HepG2 (cell line): Measurements from ENCODE around the gene ZNF749. TPM values are rescaled to one million over a fixed set of nuclear protein-coding genes. Genes with fewer than 3 reads are reported as not detected.

Source experiments
- ADNP ChIP-seq: sonication (generic); formaldehyde crosslinking; IDR thresholded peaks from 2 replicates; pipeline ENCODE4 v1.4.0; 2020; ENCODE audit warnings: missing genetic modification reagents
- ARID5B ChIP-seq: IDR thresholded peaks from 2 replicates; pipeline ENCODE4 v1.4.0; 2020; ENCODE audit warnings: mild to moderate bottlenecking, missing genetic modification reagents
- ATF1 ChIP-seq: IDR thresholded peaks from 2 replicates; pipeline ENCODE4 v1.6.1; 2016; ENCODE audit warnings: mild to moderate bottlenecking, control low read depth
- FOSL1 ChIP-seq: sonication (generic); formaldehyde crosslinking; IDR thresholded peaks from 2 replicates; pipeline ENCODE4 v1.9.0; 2021; ENCODE audit warnings: missing genetic modification reagents, borderline replicate concordance
- KMT2B ChIP-seq: IDR thresholded peaks from 2 replicates; pipeline ENCODE4 v1.6.1; 2016; ENCODE audit warnings: missing genetic modification reagents, missing compliant biosample characterization
- MAX ChIP-seq: IDR thresholded peaks from 2 replicates; pipeline ENCODE4 v1.6.1; 2012; ENCODE audit warnings: inconsistent platforms
- MYNN ChIP-seq: sonication (generic); formaldehyde crosslinking; IDR thresholded peaks from 2 replicates; pipeline ENCODE4 v1.4.0; 2020; ENCODE audit warnings: mild to moderate bottlenecking, low read depth, missing genetic modification reagents
- NFKBIZ ChIP-seq: IDR thresholded peaks from 2 replicates; pipeline ENCODE4 v1.6.1; 2018; ENCODE audit warnings: missing genetic modification reagents, missing compliant biosample characterization
- PHF5A ChIP-seq: IDR thresholded peaks from one replicate; pipeline ENCODE4 v1.6.1; 2018; ENCODE audit warnings: low read depth, missing genetic modification reagents; ENCODE audit not compliant: unreplicated experiment
- PITX1 ChIP-seq: sonication (generic); formaldehyde crosslinking; IDR thresholded peaks from 2 replicates; pipeline ENCODE4 v1.5.1; 2020; ENCODE audit warnings: mild to moderate bottlenecking, missing genetic modification reagents
- RNF219 ChIP-seq: sonication (generic); formaldehyde crosslinking; IDR thresholded peaks from 2 replicates; pipeline ENCODE4 v1.5.0; 2020; ENCODE audit warnings: mild to moderate bottlenecking, missing genetic modification reagents
- TBX2 ChIP-seq: sonication (generic); formaldehyde crosslinking; IDR thresholded peaks from 2 replicates; pipeline ENCODE4 v1.5.0; 2020; ENCODE audit warnings: missing genetic modification reagents, mild to moderate bottlenecking, borderline replicate concordance
- TEAD3 ChIP-seq: optimal IDR thresholded peaks from 2 replicates; pipeline ENCODE3; 2016; ENCODE audit warnings: borderline replicate concordance
- UBTF ChIP-seq: sonication (generic); formaldehyde crosslinking; IDR thresholded peaks from 2 replicates; pipeline ENCODE4 v1.4.0; 2020; ENCODE audit warnings: mild to moderate bottlenecking, missing genetic modification reagents
- YY1 ChIP-seq: IDR thresholded peaks from 2 replicates; pipeline ENCODE4 v1.6.1; 2011; ENCODE audit warnings: low read length, low read depth, moderate library complexity, mild to moderate bottlenecking; ENCODE audit not compliant: insufficient read depth, insufficient replicate concordance
- ZC3H13 ChIP-seq: sonication (generic); formaldehyde crosslinking; IDR thresholded peaks from 2 replicates; pipeline ENCODE4 v1.8.1; 2023; ENCODE audit warnings: mild to moderate bottlenecking, missing genetic modification reagents, moderate library complexity
- ZNF766 ChIP-seq: sonication (generic); formaldehyde crosslinking; IDR thresholded peaks from 2 replicates; pipeline ENCODE4 v1.5.0; 2020; ENCODE audit warnings: missing genetic modification reagents, borderline replicate concordance
- ZNF800 ChIP-seq: sonication (generic); formaldehyde crosslinking; IDR thresholded peaks from 2 replicates; pipeline ENCODE4 v1.4.0; 2020; ENCODE audit warnings: missing genetic modification reagents
- polyA plus RNA-seq, 8 experiments: library from polyadenylated mRNA; depleted of rRNA in 3 of 8; stranded (reverse) in 7 of 8; unstranded in 1 of 8; fragments of >200 nt; fragmentation: Illumina TruSeq in 4 of 8; extraction: Trizol in 4 of 8; gene quantifications; 2 replicates each; pipeline versions ENCODE4 v1.2.1 to v1.2.3, GENCODE V29; 2011 to 2016; ENCODE audit warnings: low read depth in 4 of 8, missing spikeins in 1 of 8, mixed read lengths in 1 of 8; ENCODE audit not compliant: insufficient read depth in 1 of 8
- total RNA-seq, 5 experiments: library from RNA; depleted of rRNA; stranded (reverse); fragments of >200 nt; fragmentation: Illumina TruSeq; extraction: Trizol; gene quantifications; 2 replicates each; pipeline ENCODE4 v1.2.3, GENCODE V29; 2016; ENCODE audit warnings: low read depth in 1 of 5

The ZNF749 gene
- total and polyA plus RNA-seq, 2 of the 13 experiments (the other 11 are each of a cell fraction or from before 2014, with no cell fraction given): 18.9 to 21.0 TPM

GRCh38 chr19:57410877-57411671 is 24.1 kb upstream of the ZNF749 start, which contains the start of gene ZNF17 (continued):
- 0 out of 2 replicates have a peak, but pooled peaks have one; percentile 40 for TF ChIP-seq UBTF (CRISPR knock-in tag)
- TF ChIP-seq YY1: peak; percentile 94
- peak; percentile 91 for TF ChIP-seq KMT2B (CRISPR knock-in tag)
- 0 out of 2 replicates have a peak, but pooled peaks have one; percentile 20 for TF ChIP-seq PITX1 (CRISPR knock-in tag)
- TF ChIP-seq ATF1 (CRISPR knock-in tag): peak; percentile 90
- TF ChIP-seq NFKBIZ (CRISPR knock-in tag): 0 out of 2 replicates have a peak, but pooled peaks have one; percentile 27
- 0 out of 2 replicates have a peak, but pooled peaks have one; percentile 56 for TF ChIP-seq ZC3H13 (CRISPR knock-in tag)
- TF ChIP-seq ADNP (CRISPR knock-in tag): no peak
- no peak for TF ChIP-seq ZNF766 (CRISPR knock-in tag)
- TF ChIP-seq FOSL1: no peak
- TF ChIP-seq ZNF800: no peak
- TF ChIP-seq PHF5A (CRISPR knock-in tag): no peak
- TF ChIP-seq TBX2 (CRISPR knock-in tag): peak; percentile 51
- no peak for TF ChIP-seq RNF219
- TF ChIP-seq TEAD3: no peak
- peak; percentile 53; the same call in 1 of the 2 replicates for TF ChIP-seq MAX
- no peak for TF ChIP-seq MYNN
- TF ChIP-seq ARID5B (CRISPR knock-in tag): 0 out of 2 replicates have a peak, but pooled peaks have one; percentile 15
